HL-60 (cell line): ENCODE measurements around the gene XRCC4.

Experiments used
- CTCF ChIP-seq: IDR thresholded peaks from one replicate; pipeline ENCODE4 v1.5.1; 2011; ENCODE audit warnings: low read length, control low read depth, inconsistent platforms; ENCODE audit not compliant: insufficient read depth
- POLR2AphosphoS5 ChIP-seq: IDR thresholded peaks from 2 replicates; pipeline ENCODE4 v1.6.1; 2012; ENCODE audit warnings: low read depth

DNA sequence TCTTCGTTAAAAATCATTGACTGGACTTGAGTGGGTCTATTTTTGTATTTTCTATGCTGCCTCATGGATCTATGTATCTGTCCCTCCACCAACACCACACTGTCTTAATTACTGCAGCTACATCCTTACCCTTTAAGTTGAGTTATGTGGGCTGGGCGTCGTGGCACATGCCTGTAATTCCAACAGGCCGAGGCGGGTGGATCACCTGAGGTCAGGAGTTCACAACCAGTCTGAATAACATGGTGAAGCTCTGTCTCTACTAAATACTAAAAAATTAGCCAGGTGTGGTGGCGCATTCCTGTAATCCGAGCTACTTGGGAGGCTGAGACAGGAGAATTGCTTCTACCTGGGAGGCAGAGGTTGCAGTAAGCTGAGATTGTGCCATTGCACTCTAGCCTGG, 48.2 kb downstream of the XRCC4 start:
- TF ChIP-seq POLR2AphosphoS5: no peak
- TF ChIP-seq CTCF: no peak
